ENCODE results near the gene LCE1B.

LCE1B gene

GRCh38 chr1:152811671-152812070, at the start of gene LCE1B:
TSS of gene LCE1B (plus strand) at chr1:152811971. CDS start at chr1:152812447, 476 bp downstream.
- no peak for DNase-seq (ENCODE audit: low read depth)

- DNase-seq (ENCODE audit: low read depth), result no peak
Measured at GRCh38 chr1:152768847-152769533, 42.8 kb upstream of the LCE1B start.

GRCh38 chr1:152770411-152770810, 41.4 kb upstream of the LCE1B start:
- no peak for DNase-seq (ENCODE audit: low read depth)

- no peak for DNase-seq (ENCODE audit: low read depth)
Measured at GRCh38 chr1:152774875-152775274, 36.9 kb upstream of the LCE1B start, which contains the start of gene LCE1F. TSS of gene LCE1F (plus strand) at chr1:152775140. CDS start at chr1:152776372, 1,232 bp downstream.

- no peak for DNase-seq (ENCODE audit: low read depth)
Measured at GRCh38 chr1:152776361-152776760, 35.4 kb upstream of the LCE1B start.

- DNase-seq (ENCODE audit: low read depth), result no peak
Measured at GRCh38 chr1:152777510-152778137, 34.1 kb upstream of the LCE1B start.

GRCh38 chr1:152783095-152783494, 28.7 kb upstream of the LCE1B start:
- DNase-seq (ENCODE audit: low read depth), result no peak

- DNase-seq (ENCODE audit: low read depth), result no peak
Measured at GRCh38 chr1:152786077-152786476, 25.7 kb upstream of the LCE1B start, which contains the start of gene LCE1E. TSS of gene LCE1E (plus strand) at chr1:152786257. CDS start at chr1:152787300, 1,043 bp downstream.

GRCh38 chr1:152795686-152796085, 16.1 kb upstream of the LCE1B start:
- DNase-seq (ENCODE audit: low read depth), result no peak

GRCh38 chr1:152796421-152796820, 15.3 kb upstream of the LCE1B start, which contains the start of gene LCE1D:
TSS of gene LCE1D (plus strand) at chr1:152796721. CDS start at chr1:152797795, 1,074 bp downstream.
- DNase-seq (ENCODE audit: low read depth), result no peak

GRCh38 chr1:152801333-152801732, 10.4 kb upstream of the LCE1B start:
- DNase-seq (ENCODE audit: low read depth), result no peak

- DNase-seq (ENCODE audit: low read depth), result no peak
Measured at GRCh38 chr1:152806576-152806975, 5.2 kb upstream of the LCE1B start, which contains the start of gene LCE1C. TSS of gene LCE1C (minus strand) at chr1:152806651. CDS start at chr1:152805478, 1,173 bp downstream.

GRCh38 chr1:152811050-152811449, 721 bp upstream of the LCE1B start:
- no peak for DNase-seq (ENCODE audit: low read depth)

GRCh38 chr1:152817309-152817708, 5.5 kb downstream of the LCE1B start:
- no peak for DNase-seq (ENCODE audit: low read depth)

GRCh38 chr1:152823294-152823693, 11.5 kb downstream of the LCE1B start:
- no peak for DNase-seq (ENCODE audit: low read depth)

GRCh38 chr1:152824964-152825363, 13.2 kb downstream of the LCE1B start:
- no peak for DNase-seq (ENCODE audit: low read depth)

GRCh38 chr1:152827173-152827572, 15.4 kb downstream of the LCE1B start, which contains the start of gene LCE1A:
TSS of gene LCE1A (plus strand) at chr1:152827473. CDS start at chr1:152827473, 0 bp downstream.
- no peak for DNase-seq (ENCODE audit: low read depth)

- no peak for DNase-seq (ENCODE audit: low read depth)
Measured at GRCh38 chr1:152836870-152837269, 25.1 kb downstream of the LCE1B start.

- DNase-seq (ENCODE audit: low read depth), result no peak
Measured at GRCh38 chr1:152842556-152842955, 30.8 kb downstream of the LCE1B start, which contains the start of gene LCE6A. TSS of gene LCE6A (plus strand) at chr1:152842856. CDS start at chr1:152843521, 665 bp downstream.

- no peak for DNase-seq (ENCODE audit: low read depth)
Measured at GRCh38 chr1:152855661-152856060, 43.9 kb downstream of the LCE1B start.

- no peak for DNase-seq (ENCODE audit: low read depth)
Measured at GRCh38 chr1:152858062-152858461, 46.3 kb downstream of the LCE1B start.

GRCh38 chr1:152859696-152860095, 47.9 kb downstream of the LCE1B start, which contains the start of gene LCE7A:
TSS of gene LCE7A (plus strand) at chr1:152859996. CDS start at chr1:152860698, 702 bp downstream.
- no peak for DNase-seq (ENCODE audit: low read depth)

- no peak for DNase-seq (ENCODE audit: low read depth)
Measured at GRCh38 chr1:152860129-152860528, 48.4 kb downstream of the LCE1B start.
